Measurements from ENCODE around the gene SFRP5.

The SFRP5 gene

GRCh38 chr10:97759946-97760345 is 11.9 kb downstream of the SFRP5 start:
- Histone ChIP-seq H3K36me3 (peaks cover 81% of the 10 kb centered on the region), H3K4me3 (ENCODE audit: low read depth in 1 of 2, low read length in 1 of 2) (no peak overlapping the region), H3K9me3 (no peaks in the 10 kb centered on the region), H3K27ac (no peak overlapping the region), H3K27me3 (no peaks in the 10 kb centered on the region), H3K4me1 (ENCODE audit: control insufficient read depth in 1 of 2, insufficient read depth in 1 of 2, low read depth in 1 of 2, low read length in 1 of 2) (no peaks in the 10 kb centered on the region)
- TF ChIP-seq CTCF (IDR thresholded peaks at IDR 0.05), result no peak

- TF ChIP-seq CTCF (IDR thresholded peaks at IDR 0.05), result no peak
- Histone ChIP-seq H3K27me3 (no peaks in the 10 kb centered on the region), H3K36me3 (peaks cover 87% of the 10 kb centered on the region), H3K4me1 (ENCODE audit: control insufficient read depth in 1 of 2, insufficient read depth in 1 of 2, low read depth in 1 of 2, low read length in 1 of 2) (no peaks in the 10 kb centered on the region), H3K27ac (no peak overlapping the region), H3K9me3 (no peaks in the 10 kb centered on the region), H3K4me3 (ENCODE audit: low read depth in 1 of 2, low read length in 1 of 2) (no peak overlapping the region)
Observed at GRCh38 chr10:97759158-97759887, 12.5 kb downstream of the SFRP5 start.

- TF ChIP-seq CTCF (IDR thresholded peaks at IDR 0.05), result no peak
- H3K4me3 ChIP-seq (ENCODE audit: low read depth in 1 of 2, low read length in 1 of 2), result no peak overlapping the region
- no peaks in the 10 kb centered on the region for H3K9me3 ChIP-seq
- H3K27me3 ChIP-seq, result no peaks in the 10 kb centered on the region
- H3K27ac ChIP-seq, result no peak overlapping the region
- H3K36me3 ChIP-seq, result peaks cover 100% of the 10 kb centered on the region
- no peaks in the 10 kb centered on the region for H3K4me1 ChIP-seq (ENCODE audit: control insufficient read depth in 1 of 2, insufficient read depth in 1 of 2, low read depth in 1 of 2, low read length in 1 of 2)
Observed at GRCh38 chr10:97757471-97757870, 14.3 kb downstream of the SFRP5 start.

GRCh38 chr10:97755718-97756117 is 16.1 kb downstream of the SFRP5 start:
- H3K4me3 ChIP-seq (ENCODE audit: low read depth in 1 of 2, low read length in 1 of 2), result no peak overlapping the region

GRCh38 chr10:97754726-97755125 is 17.1 kb downstream of the SFRP5 start:
- Histone ChIP-seq H3K36me3 (peaks cover 100% of the 10 kb centered on the region), H3K27ac (no peak overlapping the region), H3K9me3 (no peaks in the 10 kb centered on the region), H3K27me3 (no peaks in the 10 kb centered on the region), H3K4me3 (ENCODE audit: low read depth in 1 of 2, low read length in 1 of 2) (no peak overlapping the region), H3K4me1 (ENCODE audit: control insufficient read depth in 1 of 2, insufficient read depth in 1 of 2, low read depth in 1 of 2, low read length in 1 of 2) (no peaks in the 10 kb centered on the region)
- TF ChIP-seq CTCF (IDR thresholded peaks at IDR 0.05), result no peak

More at GRCh38 chr10:97755718-97756117, 16.1 kb downstream of the SFRP5 start:
- Histone ChIP-seq H3K4me1 (ENCODE audit: control insufficient read depth in 1 of 2, insufficient read depth in 1 of 2, low read depth in 1 of 2, low read length in 1 of 2) (no peaks in the 10 kb centered on the region), H3K27me3 (no peaks in the 10 kb centered on the region), H3K27ac (no peak overlapping the region), H3K9me3 (no peaks in the 10 kb centered on the region), H3K36me3 (peaks cover 100% of the 10 kb centered on the region)
- TF ChIP-seq CTCF (IDR thresholded peaks at IDR 0.05), result no peak

Data from neutrophil (primary cell).